HG03354 (cell line): ENCODE data around the gene TPRX1.

Experiments
- ATAC-seq: cut with Tn5 transposase; IDR thresholded peaks from one replicate; pipeline ENCODE4 v1.9.1; 2021; ENCODE audit warnings: mild to moderate bottlenecking; ENCODE audit not compliant: unreplicated experiment, poor library complexity, severe bottlenecking

The TPRX1 gene

GRCh38 chr19:47755065-47755761, 49.1 kb downstream of the TPRX1 start:
- ATAC-seq, result no peak

- no peak for ATAC-seq
Measured at GRCh38 chr19:47754206-47755064, 49.9 kb downstream of the TPRX1 start.

GRCh38 chr19:47752440-47753211, 51.7 kb downstream of the TPRX1 start:
- ATAC-seq, result no peak
